Fibroblast of the aortic adventitia (primary cell): ENCODE results near the gene INHBB. TPM values are rescaled to one million over a fixed set of nuclear protein-coding genes. Genes with fewer than 3 reads are reported as not detected.

ENCODE experiments used
- DNase-seq: peaks from one replicate; pipeline ENCODE4 v3.0.0-alpha.2; 2010; ENCODE audit warnings: low read depth
- H3K4me3 ChIP-seq: 2 replicates; pipeline ENCODE4 v1.5.1; 2011; ENCODE audit warnings: low read depth, mild to moderate bottlenecking, control low read depth, low read length, moderate library complexity
- CTCF ChIP-seq: IDR thresholded peaks from 2 replicates; pipeline ENCODE4 v1.5.1; 2011; ENCODE audit warnings: mild to moderate bottlenecking, low read length, control low read depth, inconsistent platforms; ENCODE audit not compliant: insufficient read depth
- total RNA-seq: library from RNA; depleted of rRNA; stranded (reverse); fragments of >200 nt; gene quantifications from 2 replicates; pipeline ENCODE4 v1.2.3, GENCODE V29; 2012; ENCODE audit warnings: low replicate concordance

The INHBB gene
- total RNA-seq, 1 donor: not detected

- DNase-seq: no peak
- no peak for TF ChIP-seq CTCF
- no peak overlapping the region for H3K4me3 ChIP-seq
Measured at GRCh38 chr2:120362926-120363325, 17.0 kb downstream of the INHBB start.

- no peak overlapping the region for H3K4me3 ChIP-seq
- no peak for DNase-seq
- TF ChIP-seq CTCF: no peak
Measured at GRCh38 chr2:120365236-120365793, 19.4 kb downstream of the INHBB start.

- no peak for DNase-seq
- no peak overlapping the region for H3K4me3 ChIP-seq
- no peak for TF ChIP-seq CTCF
Measured at GRCh38 chr2:120366698-120367097, 20.8 kb downstream of the INHBB start.

- no peak for DNase-seq
- no peak for TF ChIP-seq CTCF
- no peak overlapping the region for H3K4me3 ChIP-seq
Measured at GRCh38 chr2:120367221-120367620, 21.3 kb downstream of the INHBB start.

GRCh38 chr2:120367649-120368048, 21.7 kb downstream of the INHBB start:
- no peak for TF ChIP-seq CTCF
- no peak overlapping the region for H3K4me3 ChIP-seq
- no peak for DNase-seq

GRCh38 chr2:120368086-120368485, 22.1 kb downstream of the INHBB start:
- no peak overlapping the region for H3K4me3 ChIP-seq
- no peak for TF ChIP-seq CTCF
- no peak for DNase-seq

- H3K4me3 ChIP-seq: no peak overlapping the region
- TF ChIP-seq CTCF: no peak
- no peak for DNase-seq
Measured at GRCh38 chr2:120369250-120369649, 23.3 kb downstream of the INHBB start.
